Panc1 (cell line): ENCODE results near the gene CDK14. TPM values are rescaled to one million over a fixed set of nuclear protein-coding genes. Genes with fewer than 3 reads are reported as not detected.
"Not testable (repeated sequence)": the region's sequence is repeated elsewhere in the genome, so short reads cannot be mapped to it uniquely, and the experiment has no call there.

ENCODE experiments used
- ATAC-seq: fragments of 200-7000 bp; cut with Tn5 transposase; 2 replicates; pipeline ENCODE4 v1.9.1; 2020; ENCODE audit warnings: mild to moderate bottlenecking, moderate library complexity
- BruUV-seq: library from RNA; stranded (reverse); fragments of 400-500 nt; replicated peaks from 2 replicates; lab custom pipeline; 2021; lab: Mats Ljungman, UMichigan
- CTCF ChIA-PET: fragments of 300-600 bp; sonication (Branson Sonifier 250); formaldehyde crosslinking; loops from one replicate; lab custom pipeline; 2022; ENCODE audit warnings: antibody characterized with exemption; lab: Charles Lee
- POLR2A ChIA-PET: fragments of 300-600 bp; sonication (Branson Sonifier 250); formaldehyde crosslinking; loops from one replicate; lab custom pipeline; 2022; ENCODE audit warnings: antibody characterized with exemption; lab: Charles Lee
- DNase-seq: peaks from one replicate; pipeline ENCODE4 v3.0.0-alpha.2; 2010; ENCODE audit warnings: low read depth, low spot score
- H3K27ac ChIP-seq: 2 replicates; pipeline ENCODE4 v1.5.1; 2011; ENCODE audit warnings: mild to moderate bottlenecking, low read length, inconsistent platforms
- H3K27me3 ChIP-seq: fragments of 200-500 bp; sonication (Bioruptor generic); 2 replicates; pipeline ENCODE4 v1.6.0; 2014; ENCODE audit warnings: low read length, inconsistent platforms; ENCODE audit not compliant: control insufficient read depth, insufficient read depth
- H3K36me3 ChIP-seq: fragments of 200-500 bp; sonication (Bioruptor generic); 2 replicates; pipeline ENCODE4 v1.5.1; 2014; ENCODE audit warnings: inconsistent platforms, mild to moderate bottlenecking, low read length, moderate library complexity; ENCODE audit not compliant: control insufficient read depth, insufficient read depth
- H3K4me1 ChIP-seq: 2 replicates; pipeline ENCODE4 v1.5.1; 2011; ENCODE audit warnings: inconsistent platforms, mild to moderate bottlenecking, low read length, moderate library complexity; ENCODE audit not compliant: control insufficient read depth, insufficient read depth
- H3K4me3 ChIP-seq, 2 experiments: 2 replicates each; pipeline ENCODE4 v1.5.1; 2011 to 2012; ENCODE audit warnings: low read depth in 2 of 2, low read length in 2 of 2, mild to moderate bottlenecking in 2 of 2, inconsistent platforms in 1 of 2, moderate library complexity in 1 of 2
- H3K9me3 ChIP-seq: fragments of 200-500 bp; sonication (Bioruptor generic); 2 replicates; pipeline ENCODE4 v1.5.1; 2014; ENCODE audit warnings: low read depth, mild to moderate bottlenecking, inconsistent platforms, low read length, moderate library complexity; ENCODE audit not compliant: control insufficient read depth, insufficient read depth
- POLR2AphosphoS5 ChIP-seq: IDR thresholded peaks from 2 replicates; pipeline ENCODE4 v1.6.1; 2012; ENCODE audit warnings: mild to moderate bottlenecking, low read depth, low read length, moderate library complexity
- SIN3A ChIP-seq: IDR thresholded peaks from 2 replicates; pipeline ENCODE4 v1.6.1; 2012; ENCODE audit warnings: low read depth, mild to moderate bottlenecking, low read length, moderate library complexity, borderline replicate concordance; ENCODE audit not compliant: insufficient read depth
- TCF7L2 ChIP-seq: IDR thresholded peaks from 2 replicates; pipeline ENCODE4 v1.6.1; 2011; ENCODE audit warnings: mild to moderate bottlenecking, low read depth, low read length, inconsistent platforms
- in situ Hi-C: cut with HindIII; loops from 2 replicates; pipeline ENCODE4 v1.10.0; 2016; ENCODE audit warnings: low sequenced_read_pairs, low pct_unique_long_range_greater_than_20kb
- intact Hi-C: fragments of 100-400 bp; cut with micrococcal nuclease; formaldehyde crosslinking; loops from one replicate; pipeline ENCODE4 v1.10.0; 2022; ENCODE audit not compliant: unreplicated experiment
- total RNA-seq: library from RNA; stranded (reverse); gene quantifications from one replicate; pipeline ENCODE4 v1.2.1, GENCODE V29; 2021; ENCODE audit not compliant: unreplicated experiment
- TF ChIP-seq, protein P1 (sequence below), 2 experiments: IDR thresholded peaks; 2 replicates each; pipeline ENCODE4 v1.6.1; 2011 to 2012; ENCODE audit warnings: low read depth in 2 of 2, control low read depth in 1 of 2, low read length in 1 of 2, mild to moderate bottlenecking in 1 of 2, moderate library complexity in 1 of 2; ENCODE audit not compliant: insufficient read depth in 1 of 2
- TF ChIP-seq, protein P2 (sequence below): fragments of 450-650 bp; IDR thresholded peaks from 2 replicates; pipeline ENCODE4 v1.5.1; 2017; ENCODE audit warnings: mild to moderate bottlenecking

The CDK14 gene
- total RNA-seq, 1 experiment from 2014 or later: 3.0 TPM

DNA sequence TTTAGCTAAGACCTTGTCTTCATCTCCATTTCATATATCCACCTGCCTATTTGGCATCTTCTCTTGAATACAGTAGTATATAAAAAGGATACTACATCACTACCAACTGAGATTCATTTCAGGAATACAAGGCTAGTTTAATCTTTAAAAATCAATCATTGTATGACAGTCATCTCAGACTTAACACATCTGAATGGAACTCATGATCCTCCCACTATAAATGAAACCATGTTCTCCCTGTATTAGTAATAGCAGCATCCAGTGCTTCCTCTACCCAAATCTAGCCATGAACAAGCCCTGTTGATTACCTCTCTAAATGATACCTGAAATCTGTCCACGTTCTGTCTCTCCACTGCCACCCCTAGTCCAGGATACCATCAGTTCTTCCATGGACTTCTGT, 196.2 kb downstream of the CDK14 start:
- Histone ChIP-seq H3K4me1 (no peaks in the 10 kb centered on the region), H3K36me3 (no peaks in the 10 kb centered on the region), H3K9me3 (peaks cover 9% of the 10 kb centered on the region; the same call in 1 of the 2 replicates), H3K4me3 (no peak overlapping the region), H3K27ac (no peak overlapping the region), H3K27me3 (no peaks in the 10 kb centered on the region)
- no peak for ATAC-seq
- no TSS peak for BruUV-seq
- TF ChIP-seq TCF7L2: no peak
- no peak for TF ChIP-seq POLR2AphosphoS5
- TF ChIP-seq, protein P1, sequence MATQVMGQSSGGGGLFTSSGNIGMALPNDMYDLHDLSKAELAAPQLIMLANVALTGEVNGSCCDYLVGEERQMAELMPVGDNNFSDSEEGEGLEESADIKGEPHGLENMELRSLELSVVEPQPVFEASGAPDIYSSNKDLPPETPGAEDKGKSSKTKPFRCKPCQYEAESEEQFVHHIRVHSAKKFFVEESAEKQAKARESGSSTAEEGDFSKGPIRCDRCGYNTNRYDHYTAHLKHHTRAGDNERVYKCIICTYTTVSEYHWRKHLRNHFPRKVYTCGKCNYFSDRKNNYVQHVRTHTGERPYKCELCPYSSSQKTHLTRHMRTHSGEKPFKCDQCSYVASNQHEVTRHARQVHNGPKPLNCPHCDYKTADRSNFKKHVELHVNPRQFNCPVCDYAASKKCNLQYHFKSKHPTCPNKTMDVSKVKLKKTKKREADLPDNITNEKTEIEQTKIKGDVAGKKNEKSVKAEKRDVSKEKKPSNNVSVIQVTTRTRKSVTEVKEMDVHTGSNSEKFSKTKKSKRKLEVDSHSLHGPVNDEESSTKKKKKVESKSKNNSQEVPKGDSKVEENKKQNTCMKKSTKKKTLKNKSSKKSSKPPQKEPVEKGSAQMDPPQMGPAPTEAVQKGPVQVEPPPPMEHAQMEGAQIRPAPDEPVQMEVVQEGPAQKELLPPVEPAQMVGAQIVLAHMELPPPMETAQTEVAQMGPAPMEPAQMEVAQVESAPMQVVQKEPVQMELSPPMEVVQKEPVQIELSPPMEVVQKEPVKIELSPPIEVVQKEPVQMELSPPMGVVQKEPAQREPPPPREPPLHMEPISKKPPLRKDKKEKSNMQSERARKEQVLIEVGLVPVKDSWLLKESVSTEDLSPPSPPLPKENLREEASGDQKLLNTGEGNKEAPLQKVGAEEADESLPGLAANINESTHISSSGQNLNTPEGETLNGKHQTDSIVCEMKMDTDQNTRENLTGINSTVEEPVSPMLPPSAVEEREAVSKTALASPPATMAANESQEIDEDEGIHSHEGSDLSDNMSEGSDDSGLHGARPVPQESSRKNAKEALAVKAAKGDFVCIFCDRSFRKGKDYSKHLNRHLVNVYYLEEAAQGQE (IDR thresholded peaks at IDR 0.05; ENCODE audit: insufficient read depth in 1 of 2, low read depth in 2 of 2, low read length in 1 of 2): no peak
- TF ChIP-seq, protein P2, sequence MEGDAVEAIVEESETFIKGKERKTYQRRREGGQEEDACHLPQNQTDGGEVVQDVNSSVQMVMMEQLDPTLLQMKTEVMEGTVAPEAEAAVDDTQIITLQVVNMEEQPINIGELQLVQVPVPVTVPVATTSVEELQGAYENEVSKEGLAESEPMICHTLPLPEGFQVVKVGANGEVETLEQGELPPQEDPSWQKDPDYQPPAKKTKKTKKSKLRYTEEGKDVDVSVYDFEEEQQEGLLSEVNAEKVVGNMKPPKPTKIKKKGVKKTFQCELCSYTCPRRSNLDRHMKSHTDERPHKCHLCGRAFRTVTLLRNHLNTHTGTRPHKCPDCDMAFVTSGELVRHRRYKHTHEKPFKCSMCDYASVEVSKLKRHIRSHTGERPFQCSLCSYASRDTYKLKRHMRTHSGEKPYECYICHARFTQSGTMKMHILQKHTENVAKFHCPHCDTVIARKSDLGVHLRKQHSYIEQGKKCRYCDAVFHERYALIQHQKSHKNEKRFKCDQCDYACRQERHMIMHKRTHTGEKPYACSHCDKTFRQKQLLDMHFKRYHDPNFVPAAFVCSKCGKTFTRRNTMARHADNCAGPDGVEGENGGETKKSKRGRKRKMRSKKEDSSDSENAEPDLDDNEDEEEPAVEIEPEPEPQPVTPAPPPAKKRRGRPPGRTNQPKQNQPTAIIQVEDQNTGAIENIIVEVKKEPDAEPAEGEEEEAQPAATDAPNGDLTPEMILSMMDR: no peak
- no peak for TF ChIP-seq SIN3A
- intact Hi-C loops: no loop called here
- ChIA-PET CTCF (no interaction called here), POLR2A (no interaction called here)
- in situ Hi-C loops: no loop called here
- DNase-seq: no peak

DNA sequence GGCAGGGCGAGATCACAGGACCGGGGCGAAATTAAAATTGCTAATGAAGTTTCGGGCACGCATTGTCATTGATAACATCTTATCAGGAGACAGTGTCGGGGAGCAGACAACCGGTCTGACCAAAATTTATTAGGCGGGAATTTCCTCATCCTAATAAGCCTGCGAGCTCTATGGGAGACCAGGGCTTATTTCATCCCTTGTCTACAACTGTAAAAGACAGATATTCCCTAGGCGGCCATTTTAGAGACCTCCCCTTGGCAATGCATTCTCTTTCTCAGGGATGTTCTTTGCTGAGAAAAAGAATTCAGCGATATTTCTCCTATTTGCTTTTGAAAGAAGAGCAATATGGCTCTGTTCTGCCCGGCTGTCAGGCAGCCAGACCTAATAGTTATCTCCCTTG, 198.1 kb downstream of the CDK14 start:
- DNase-seq, BruUV-seq: not testable (repeated sequence)

DNA sequence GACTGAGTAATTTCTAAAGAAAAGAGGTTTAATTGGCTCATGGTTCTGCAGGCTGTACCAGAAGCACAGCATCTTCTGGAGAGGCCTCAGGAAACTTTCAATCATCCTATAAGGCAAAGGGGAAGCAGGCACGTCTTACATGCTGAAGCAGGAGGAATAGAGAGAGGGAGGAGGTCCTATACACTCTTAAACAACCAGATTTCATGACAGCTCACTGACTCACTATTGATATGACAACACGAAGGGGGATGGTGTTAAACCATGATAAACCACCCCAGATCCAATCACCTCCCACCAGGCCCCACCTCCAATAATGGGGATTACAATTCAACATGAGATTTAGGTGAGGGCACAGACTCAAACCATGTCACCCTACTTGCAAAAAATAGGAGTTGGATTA, 201.5 kb downstream of the CDK14 start:
- in situ Hi-C loops: no loop called here
- ChIA-PET CTCF (no interaction called here), POLR2A (no interaction called here)
- BruUV-seq: no TSS peak
- ATAC-seq: no peak
- H3K27me3 ChIP-seq: no peaks in the 10 kb centered on the region
- H3K4me1 ChIP-seq: no peaks in the 10 kb centered on the region
- no peak overlapping the region for H3K4me3 ChIP-seq
- no peaks in the 10 kb centered on the region for H3K36me3 ChIP-seq
- intact Hi-C loops: no loop called here
- TF ChIP-seq, protein P2: no peak
- TF ChIP-seq POLR2AphosphoS5: no peak
- TF ChIP-seq, protein P1 (IDR thresholded peaks at IDR 0.05; ENCODE audit: insufficient read depth in 1 of 2, low read depth in 2 of 2, low read length in 1 of 2): no peak
- no peak for TF ChIP-seq TCF7L2
- TF ChIP-seq SIN3A: no peak
- DNase-seq: no peak
- H3K9me3 ChIP-seq: peaks cover 9% of the 10 kb centered on the region; the same call in 1 of the 2 replicates
- no peak overlapping the region for H3K27ac ChIP-seq

More for the DNA sequence above, 198.1 kb downstream of the CDK14 start:
- H3K4me3 ChIP-seq, intact Hi-C loops, POLR2A ChIA-PET, in situ Hi-C loops, H3K9me3 ChIP-seq, H3K4me1 ChIP-seq, ATAC-seq, CTCF ChIA-PET, H3K36me3 ChIP-seq, H3K27me3 ChIP-seq, H3K27ac ChIP-seq: not testable (repeated sequence)
